HCT116 (cell line): ENCODE measurements around the gene SLC13A3. TPM values are rescaled to one million over a fixed set of nuclear protein-coding genes. Genes with fewer than 3 reads are reported as not detected.

Source experiments
- ATAC-seq: fragments of 200-7000 bp; cut with Tn5 transposase; 2 replicates; pipeline ENCODE4 v1.9.1; 2020; ENCODE audit warnings: mild to moderate bottlenecking, moderate library complexity
- BruUV-seq: library from RNA; stranded (reverse); fragments of 400-500 nt; replicated peaks from 2 replicates; lab custom pipeline; 2021; lab: Mats Ljungman, UMichigan
- CTCF ChIA-PET: fragments of 300-600 bp; sonication (Branson Sonifier 250); formaldehyde crosslinking; loops from one replicate; lab custom pipeline; 2021; ENCODE audit warnings: antibody characterized with exemption; lab: Charles Lee
- POLR2A ChIA-PET: fragments of 300-600, 350-600 bp; sonication (Branson Sonifier 250); formaldehyde crosslinking; loops from one replicate; lab custom pipeline; 2021; ENCODE audit warnings: antibody characterized with exemption; lab: Charles Lee
- RAD21 ChIA-PET, 2 experiments: fragments of 300-600 bp; sonication (Branson Sonifier 250); formaldehyde crosslinking; loops; one replicate each; lab custom pipeline; 2023; ENCODE audit warnings: low total read pairs in 2 of 2; ENCODE audit not compliant: uncharacterized antibody in 2 of 2, unreplicated experiment in 2 of 2, low non-redundant PET in 1 of 2; lab: Charles Lee
- DNase-seq: peaks from one replicate; pipeline ENCODE4 v3.0.0-alpha.2; 2010; ENCODE audit warnings: low read depth, low spot score
- H2AFZ ChIP-seq: fragments of 200-600 bp; shearing (Covaris generic), sonication (generic); 2 replicates; pipeline ENCODE4 v1.6.1; 2017; ENCODE audit warnings: low read depth, mixed run types, mixed read lengths, antibody characterized with exemption, low read length; ENCODE audit not compliant: poor library complexity, severe bottlenecking
- H3K27ac ChIP-seq: 2 replicates; pipeline ENCODE4 v1.5.1; 2012; ENCODE audit warnings: low read depth, low read length
- H3K27me3 ChIP-seq: fragments of 200-600 bp; sonication (generic); 2 replicates; pipeline ENCODE4 v1.6.1; 2016; ENCODE audit warnings: mixed run types, low read length, mixed read lengths; ENCODE audit not compliant: insufficient read depth
- H3K36me3 ChIP-seq, 2 experiments: fragments of 200-500 bp in 1 of 2; fragments of 200-600 bp in 1 of 2; sonication (Bioruptor generic) in 1 of 2; sonication (generic) in 1 of 2; 2 replicates each; pipeline versions ENCODE4 v1.5.1 to v1.6.1; 2014 to 2016; ENCODE audit warnings: low read length in 2 of 2, inconsistent platforms in 1 of 2, mixed read lengths in 1 of 2, mixed run types in 1 of 2; ENCODE audit not compliant: insufficient read depth in 2 of 2, control insufficient read depth in 1 of 2
- H3K4me1 ChIP-seq, 2 experiments: fragments of 200-600 bp in 1 of 2; sonication (generic) in 1 of 2; 2 replicates each; pipeline versions ENCODE4 v1.5.1 to v1.6.1; 2012 to 2017; ENCODE audit warnings: low read length in 2 of 2, inconsistent platforms in 1 of 2, mild to moderate bottlenecking in 1 of 2, mixed read lengths in 1 of 2, mixed run types in 1 of 2, moderate library complexity in 1 of 2; ENCODE audit not compliant: insufficient read depth in 2 of 2, control insufficient read depth in 1 of 2
- H3K4me2 ChIP-seq: fragments of 200-600 bp; sonication (generic); 2 replicates; pipeline ENCODE4 v1.6.1; 2017; ENCODE audit warnings: mixed run types, low read length, mixed read lengths
- H3K4me3 ChIP-seq, 2 experiments: fragments of 200-600 bp in 1 of 2; sonication (generic) in 1 of 2; replicated peaks in 1 of 2; 2 replicates each; pipeline ENCODE4 v1.5.1; 2011 to 2016; ENCODE audit warnings: low read length in 2 of 2, control low read depth in 1 of 2, low read depth in 1 of 2, mild to moderate bottlenecking in 1 of 2, mixed read lengths in 1 of 2, mixed run types in 1 of 2
- H3K79me2 ChIP-seq: fragments of 200-600 bp; sonication (generic); 2 replicates; pipeline ENCODE4 v1.6.1; 2017; ENCODE audit warnings: mild to moderate bottlenecking, mixed run types, low read length, moderate library complexity, mixed read lengths; ENCODE audit not compliant: insufficient read depth
- H3K9ac ChIP-seq: fragments of 200-600 bp; sonication (generic); 2 replicates; pipeline ENCODE4 v1.6.1; 2016; ENCODE audit warnings: low read length, mixed read lengths
- H3K9me2 ChIP-seq: fragments of 200-600 bp; sonication (generic), shearing (Covaris generic); 2 replicates; pipeline ENCODE4 v1.6.1; 2017; ENCODE audit warnings: mixed run types, mild to moderate bottlenecking, moderate library complexity; ENCODE audit not compliant: insufficient read depth
- H3K9me3 ChIP-seq, 2 experiments: fragments of 200-500 bp in 1 of 2; fragments of 200-600 bp in 1 of 2; sonication (Bioruptor generic) in 1 of 2; sonication (generic) in 1 of 2; 2 replicates each; pipeline ENCODE4 v1.6.1; 2014 to 2017; ENCODE audit warnings: low read length in 2 of 2, mixed read lengths in 2 of 2, inconsistent platforms in 1 of 2, low read depth in 1 of 2, mild to moderate bottlenecking in 1 of 2, mixed run types in 1 of 2, moderate library complexity in 1 of 2; ENCODE audit not compliant: control insufficient read depth in 1 of 2, insufficient read depth in 1 of 2
- H4K20me1 ChIP-seq: fragments of 200-600 bp; sonication (generic), shearing (Covaris generic); 2 replicates; pipeline ENCODE4 v1.6.1; 2017; ENCODE audit warnings: mixed run types, mild to moderate bottlenecking, moderate library complexity; ENCODE audit not compliant: insufficient read depth
- CBX3 ChIP-seq: IDR thresholded peaks from 2 replicates; pipeline ENCODE4 v1.6.1; 2012; ENCODE audit warnings: low read depth
- CEBPB ChIP-seq: IDR thresholded peaks from 2 replicates; pipeline ENCODE4 v1.6.1; 2012; ENCODE audit warnings: low read depth
- ELF1 ChIP-seq: IDR thresholded peaks from 2 replicates; pipeline ENCODE4 v1.6.1; 2012; ENCODE audit warnings: low read depth, borderline replicate concordance
- EZH2 ChIP-seq: fragments of 200-600 bp; sonication (generic); IDR thresholded peaks from 2 replicates; pipeline ENCODE4 v1.6.1; 2017; ENCODE audit warnings: antibody characterized with exemption, mixed run types
- FOSL1 ChIP-seq: IDR thresholded peaks from 2 replicates; pipeline ENCODE4 v1.6.1; 2012; ENCODE audit warnings: low read depth
- POLR2A ChIP-seq: IDR thresholded peaks from 2 replicates; pipeline ENCODE4 v1.7.0; 2011; ENCODE audit warnings: borderline replicate concordance; ENCODE audit not compliant: insufficient read depth, insufficient read length; ENCODE audit errors: extremely low read depth
- POLR2AphosphoS5 ChIP-seq: IDR thresholded peaks from 2 replicates; pipeline ENCODE4 v1.6.1; 2011; ENCODE audit warnings: mild to moderate bottlenecking, low read depth, low read length, moderate library complexity
- ZFX ChIP-seq: fragments of 450-650 bp; IDR thresholded peaks from 2 replicates; pipeline ENCODE4 v1.6.1; 2017
- intact Hi-C: fragments of 100-400 bp; cut with micrococcal nuclease; formaldehyde crosslinking; loops from 2 replicates; pipeline ENCODE4 v1.10.0; 2022
- total RNA-seq: library from RNA; stranded (reverse); gene quantifications from one replicate; pipeline ENCODE4 v1.2.1, GENCODE V29; 2021; ENCODE audit not compliant: unreplicated experiment
- TF ChIP-seq, protein P1 (sequence below): IDR thresholded peaks from 2 replicates; pipeline ENCODE4 v1.6.1; 2012
- TF ChIP-seq, protein P2 (sequence below): IDR thresholded peaks from 2 replicates; pipeline ENCODE4 v1.6.1; 2012
- TF ChIP-seq, protein P3 (sequence below): IDR thresholded peaks from 2 replicates; pipeline ENCODE4 v1.6.1; 2011; ENCODE audit warnings: mild to moderate bottlenecking, low read length, moderate library complexity; ENCODE audit not compliant: insufficient replicate concordance; ENCODE audit errors: extremely low read depth
- TF ChIP-seq, protein P4 (sequence below): IDR thresholded peaks from 2 replicates; pipeline ENCODE4 v1.6.1; 2012; ENCODE audit warnings: low read depth

Gene SLC13A3
- total RNA-seq, 1 experiment from 2014 or later: not detected

DNA sequence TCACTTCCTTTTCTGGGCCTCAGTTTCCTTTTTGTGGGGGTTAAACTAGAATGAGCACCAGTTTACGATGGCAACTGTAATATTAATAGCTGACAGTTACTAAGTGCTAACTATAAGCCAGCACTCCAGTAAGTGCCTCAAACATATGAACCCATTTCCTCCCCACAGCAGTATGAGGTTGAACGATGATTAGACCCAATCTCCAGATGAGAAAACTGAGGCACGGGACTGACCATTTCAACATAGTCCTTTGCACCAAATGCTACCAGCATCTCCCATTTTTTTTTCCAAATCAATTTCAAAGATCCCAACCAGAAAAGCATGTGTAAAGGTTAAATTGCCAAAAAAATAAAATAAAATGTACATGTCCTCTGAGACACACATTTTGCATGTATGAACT lies 7.1 kb downstream of the SLC13A3 start:
- intact Hi-C loops: no loop called here
- no peaks in the 10 kb centered on the region for H4K20me1 ChIP-seq
- no peaks in the 10 kb centered on the region for H3K4me1 ChIP-seq
- no peak overlapping the region for H2AFZ ChIP-seq
- ATAC-seq: no peak
- no peaks in the 10 kb centered on the region for H3K9me2 ChIP-seq
- ChIA-PET RAD21 (no interaction called here), POLR2A (no interaction called here), CTCF (no interaction called here)
- BruUV-seq: no TSS peak
- H3K27me3 ChIP-seq: peaks cover 35% of the 10 kb centered on the region; the same call in 1 of the 2 replicates
- H3K4me3 ChIP-seq: no peak overlapping the region
- TF ChIP-seq POLR2AphosphoS5 (no peak), ZFX (no peak), CBX3 (no peak), POLR2A (no peak), CEBPB (no peak), ELF1 (no peak), EZH2 (no peak), FOSL1 (no peak)
- TF ChIP-seq, protein P1, sequence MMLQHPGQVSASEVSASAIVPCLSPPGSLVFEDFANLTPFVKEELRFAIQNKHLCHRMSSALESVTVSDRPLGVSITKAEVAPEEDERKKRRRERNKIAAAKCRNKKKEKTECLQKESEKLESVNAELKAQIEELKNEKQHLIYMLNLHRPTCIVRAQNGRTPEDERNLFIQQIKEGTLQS: no peak
- TF ChIP-seq, protein P2, sequence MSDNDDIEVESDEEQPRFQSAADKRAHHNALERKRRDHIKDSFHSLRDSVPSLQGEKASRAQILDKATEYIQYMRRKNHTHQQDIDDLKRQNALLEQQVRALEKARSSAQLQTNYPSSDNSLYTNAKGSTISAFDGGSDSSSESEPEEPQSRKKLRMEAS: no peak
- TF ChIP-seq, protein P3, sequence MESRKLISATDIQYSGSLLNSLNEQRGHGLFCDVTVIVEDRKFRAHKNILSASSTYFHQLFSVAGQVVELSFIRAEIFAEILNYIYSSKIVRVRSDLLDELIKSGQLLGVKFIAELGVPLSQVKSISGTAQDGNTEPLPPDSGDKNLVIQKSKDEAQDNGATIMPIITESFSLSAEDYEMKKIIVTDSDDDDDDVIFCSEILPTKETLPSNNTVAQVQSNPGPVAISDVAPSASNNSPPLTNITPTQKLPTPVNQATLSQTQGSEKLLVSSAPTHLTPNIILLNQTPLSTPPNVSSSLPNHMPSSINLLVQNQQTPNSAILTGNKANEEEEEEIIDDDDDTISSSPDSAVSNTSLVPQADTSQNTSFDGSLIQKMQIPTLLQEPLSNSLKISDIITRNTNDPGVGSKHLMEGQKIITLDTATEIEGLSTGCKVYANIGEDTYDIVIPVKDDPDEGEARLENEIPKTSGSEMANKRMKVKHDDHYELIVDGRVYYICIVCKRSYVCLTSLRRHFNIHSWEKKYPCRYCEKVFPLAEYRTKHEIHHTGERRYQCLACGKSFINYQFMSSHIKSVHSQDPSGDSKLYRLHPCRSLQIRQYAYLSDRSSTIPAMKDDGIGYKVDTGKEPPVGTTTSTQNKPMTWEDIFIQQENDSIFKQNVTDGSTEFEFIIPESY: no peak
- TF ChIP-seq, protein P4, sequence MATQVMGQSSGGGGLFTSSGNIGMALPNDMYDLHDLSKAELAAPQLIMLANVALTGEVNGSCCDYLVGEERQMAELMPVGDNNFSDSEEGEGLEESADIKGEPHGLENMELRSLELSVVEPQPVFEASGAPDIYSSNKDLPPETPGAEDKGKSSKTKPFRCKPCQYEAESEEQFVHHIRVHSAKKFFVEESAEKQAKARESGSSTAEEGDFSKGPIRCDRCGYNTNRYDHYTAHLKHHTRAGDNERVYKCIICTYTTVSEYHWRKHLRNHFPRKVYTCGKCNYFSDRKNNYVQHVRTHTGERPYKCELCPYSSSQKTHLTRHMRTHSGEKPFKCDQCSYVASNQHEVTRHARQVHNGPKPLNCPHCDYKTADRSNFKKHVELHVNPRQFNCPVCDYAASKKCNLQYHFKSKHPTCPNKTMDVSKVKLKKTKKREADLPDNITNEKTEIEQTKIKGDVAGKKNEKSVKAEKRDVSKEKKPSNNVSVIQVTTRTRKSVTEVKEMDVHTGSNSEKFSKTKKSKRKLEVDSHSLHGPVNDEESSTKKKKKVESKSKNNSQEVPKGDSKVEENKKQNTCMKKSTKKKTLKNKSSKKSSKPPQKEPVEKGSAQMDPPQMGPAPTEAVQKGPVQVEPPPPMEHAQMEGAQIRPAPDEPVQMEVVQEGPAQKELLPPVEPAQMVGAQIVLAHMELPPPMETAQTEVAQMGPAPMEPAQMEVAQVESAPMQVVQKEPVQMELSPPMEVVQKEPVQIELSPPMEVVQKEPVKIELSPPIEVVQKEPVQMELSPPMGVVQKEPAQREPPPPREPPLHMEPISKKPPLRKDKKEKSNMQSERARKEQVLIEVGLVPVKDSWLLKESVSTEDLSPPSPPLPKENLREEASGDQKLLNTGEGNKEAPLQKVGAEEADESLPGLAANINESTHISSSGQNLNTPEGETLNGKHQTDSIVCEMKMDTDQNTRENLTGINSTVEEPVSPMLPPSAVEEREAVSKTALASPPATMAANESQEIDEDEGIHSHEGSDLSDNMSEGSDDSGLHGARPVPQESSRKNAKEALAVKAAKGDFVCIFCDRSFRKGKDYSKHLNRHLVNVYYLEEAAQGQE: no peak
- no peaks in the 10 kb centered on the region for H3K79me2 ChIP-seq
- H3K9me3 ChIP-seq: no peaks in the 10 kb centered on the region
- no peak for DNase-seq
- H3K9ac ChIP-seq: no peak overlapping the region
- H3K36me3 ChIP-seq: no peaks in the 10 kb centered on the region
- no peak overlapping the region for H3K27ac ChIP-seq
- H3K4me2 ChIP-seq: no peak overlapping the region
